ENCODE measurements around the gene WDR33.
"Not testable (repeated sequence)": the region's sequence is repeated elsewhere in the genome, so short reads cannot be mapped to it uniquely, and the experiment has no call there.

The WDR33 gene

GRCh38 chr2:127810619-127811396 lies at the start of gene WDR33:
TSS of gene WDR33 (minus strand) at chr2:127811171. CDS start at chr2:127770981, 40,190 bp downstream.
- DNase-seq, result peak in 55 of 56 donors; percentile 8 to 91 (median 79)

DNA sequence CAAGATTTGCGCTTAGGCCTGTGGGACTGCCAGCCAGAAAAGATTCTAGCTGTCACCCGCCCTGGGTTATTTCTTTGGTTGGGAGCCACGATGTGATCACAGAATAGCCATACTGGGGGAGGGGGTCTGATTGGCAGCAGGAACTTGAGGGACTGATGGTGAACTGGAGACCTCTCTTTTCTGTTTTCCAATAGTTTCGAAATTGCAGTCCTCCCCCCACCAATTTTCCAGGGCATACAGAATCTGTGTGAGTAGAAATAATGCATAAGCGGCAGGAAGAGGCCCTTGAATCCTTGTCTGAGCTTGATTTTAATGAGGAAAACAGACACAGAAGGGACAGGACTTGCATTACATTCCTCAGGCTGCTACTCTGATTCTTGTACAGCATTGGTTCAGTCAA lies 49.2 kb upstream of the WDR33 start:
- no peak for DNase-seq

GRCh38 chr2:127859712-127860085 lies 48.7 kb upstream of the WDR33 start:
- peak in 1 of 56 donors; percentile 26 for DNase-seq

- no peak for DNase-seq
These were observed 46.4 kb upstream of the WDR33 start for GRCh38 chr2:127857265-127857808.

DNA sequence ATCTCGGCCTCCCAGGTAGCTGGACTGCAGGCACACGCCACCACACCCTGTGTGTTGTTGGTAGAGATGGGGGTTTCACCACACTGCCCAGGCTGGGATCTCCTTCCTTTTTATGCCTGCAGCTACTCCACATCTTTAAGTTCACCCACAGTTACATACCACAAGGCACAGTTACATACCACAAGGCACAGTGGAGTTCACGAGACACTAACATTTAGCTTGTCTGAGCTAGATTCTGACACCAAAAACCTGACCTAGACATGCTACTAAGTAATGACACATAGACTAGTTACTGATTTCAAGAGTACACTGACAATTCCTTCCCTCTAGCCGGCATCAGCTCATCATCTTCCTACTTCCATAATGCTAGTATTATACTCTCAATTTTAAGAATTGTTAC lies 42.7 kb upstream of the WDR33 start:
- no peak for DNase-seq

DNA sequence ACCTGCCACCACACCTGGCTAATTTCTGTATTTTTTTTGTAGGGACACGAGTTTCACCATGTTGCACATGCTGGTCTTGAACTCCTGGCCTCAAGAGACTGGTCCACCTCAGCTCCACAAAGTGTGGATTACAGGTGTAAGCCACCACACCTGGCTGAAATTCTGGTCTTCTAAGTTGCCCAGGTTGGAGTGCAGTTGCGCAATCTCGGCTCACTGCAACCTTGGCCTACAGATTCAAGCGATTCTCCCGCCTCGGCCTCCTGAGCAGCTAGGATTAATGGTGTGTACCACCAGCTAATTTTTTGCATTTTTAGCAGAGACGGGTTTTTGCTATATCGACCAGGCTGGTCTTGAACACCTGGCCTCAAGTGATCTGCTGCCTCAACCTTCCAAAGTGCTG lies 41.4 kb upstream of the WDR33 start:
- no peak for DNase-seq

DNA sequence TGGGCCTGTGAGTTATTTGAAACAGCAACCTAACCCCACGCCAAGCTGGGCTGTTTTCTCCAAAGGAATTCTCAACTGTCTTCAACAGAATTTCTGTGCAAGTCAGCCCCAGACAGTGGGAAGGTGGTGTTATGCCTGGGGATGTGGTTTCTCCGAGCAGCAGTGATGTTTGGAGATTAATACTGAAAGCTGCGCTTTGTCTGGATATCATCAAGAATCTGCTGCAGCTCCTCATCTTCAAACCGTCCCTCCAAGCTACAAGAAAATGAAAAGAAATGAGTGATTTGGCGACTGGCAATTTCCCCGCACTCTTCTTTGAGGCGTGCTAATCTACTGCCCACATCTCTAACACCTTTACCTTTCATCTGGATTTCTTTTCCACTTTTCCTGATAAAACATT lies 37.0 kb upstream of the WDR33 start:
- DNase-seq, result no peak

DNA sequence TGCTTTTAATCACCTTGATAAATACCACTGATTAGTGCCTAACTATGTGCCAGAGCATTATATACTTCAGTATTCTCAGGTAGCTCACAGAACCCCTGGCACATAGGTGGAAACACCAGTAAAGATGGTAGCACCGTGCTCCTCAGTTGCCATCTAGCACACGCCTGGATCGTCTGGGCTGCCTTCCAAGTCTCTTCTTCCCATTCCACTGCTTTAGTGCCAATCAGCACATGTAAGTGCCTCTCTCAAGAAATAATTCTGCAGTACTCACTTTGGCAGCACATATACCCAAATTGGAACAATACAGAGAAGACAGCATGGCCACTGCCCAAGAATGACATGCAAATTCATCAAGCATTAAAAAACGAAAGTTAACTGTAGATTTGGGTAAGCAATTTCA lies 34.0 kb upstream of the WDR33 start:
- DNase-seq, result no peak

- DNase-seq, result no peak
These were observed 32.7 kb upstream of the WDR33 start for GRCh38 chr2:127843677-127844076.

- DNase-seq, result no peak
These were observed 30.7 kb upstream of the WDR33 start for GRCh38 chr2:127841466-127842178.

DNA sequence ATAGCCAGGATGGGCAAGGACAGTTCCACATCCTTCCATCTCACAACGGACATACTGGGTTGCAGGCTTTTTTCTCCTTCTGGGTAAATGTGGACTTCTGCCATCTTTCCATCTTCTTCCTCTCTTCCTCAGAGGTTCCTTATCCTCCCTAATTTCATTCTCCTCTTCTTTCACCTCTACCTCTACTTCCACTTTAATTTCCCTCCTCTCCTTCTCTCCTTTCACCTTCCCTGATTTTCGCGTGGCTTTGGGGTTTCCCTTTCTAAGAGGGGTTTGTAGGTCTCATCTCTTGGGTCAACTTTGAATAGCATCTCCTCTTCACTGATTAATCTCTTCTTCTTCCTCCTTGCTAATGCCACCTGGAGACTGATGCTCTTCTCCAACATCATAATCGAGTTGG lies 29.9 kb upstream of the WDR33 start:
- DNase-seq, result no peak

GRCh38 chr2:127834951-127835350 lies 24.0 kb upstream of the WDR33 start:
- DNase-seq, result no peak

DNA sequence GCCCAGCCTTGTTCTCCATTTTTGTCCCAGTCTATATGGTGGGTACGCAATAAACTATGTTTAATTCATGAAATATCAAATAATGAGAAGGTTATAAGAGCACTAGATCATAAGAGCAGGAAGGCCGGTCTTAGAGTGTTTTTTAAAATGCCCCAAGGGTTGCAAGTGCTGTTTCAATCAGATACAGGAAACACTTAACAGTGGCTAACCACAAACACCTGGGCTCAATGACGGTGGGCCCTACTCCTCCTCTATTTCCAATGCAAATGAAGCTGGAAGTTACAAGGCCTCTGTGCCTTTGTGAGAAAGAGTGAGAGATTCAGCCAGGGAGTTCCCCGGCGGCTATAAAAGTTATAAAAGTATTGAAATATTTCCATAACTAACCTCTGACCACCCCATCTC lies 18.9 kb upstream of the WDR33 start:
- no peak for DNase-seq

- not testable (repeated sequence) for DNase-seq
These were observed 15.7 kb upstream of the WDR33 start for GRCh38 chr2:127826708-127827107.

DNA sequence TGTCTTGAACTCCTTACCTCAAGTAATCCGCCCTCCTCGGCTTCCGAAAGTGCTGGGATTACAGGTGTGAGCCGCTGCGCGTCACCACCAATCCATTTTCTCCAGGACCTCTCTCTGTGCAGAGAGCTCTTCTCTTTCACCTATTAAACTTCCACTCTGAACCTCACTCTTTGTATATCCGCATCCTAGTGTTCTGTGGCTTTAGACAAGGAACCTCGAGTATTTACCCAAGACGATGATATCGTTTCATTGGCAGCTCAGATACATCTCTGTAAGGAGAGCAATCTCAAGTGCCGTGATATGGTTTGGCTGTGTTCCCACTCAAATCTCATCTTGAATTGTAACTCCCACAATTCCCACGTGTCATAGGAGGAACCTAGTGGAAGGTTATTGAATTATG lies 15.1 kb upstream of the WDR33 start:
- no peak for DNase-seq

DNA sequence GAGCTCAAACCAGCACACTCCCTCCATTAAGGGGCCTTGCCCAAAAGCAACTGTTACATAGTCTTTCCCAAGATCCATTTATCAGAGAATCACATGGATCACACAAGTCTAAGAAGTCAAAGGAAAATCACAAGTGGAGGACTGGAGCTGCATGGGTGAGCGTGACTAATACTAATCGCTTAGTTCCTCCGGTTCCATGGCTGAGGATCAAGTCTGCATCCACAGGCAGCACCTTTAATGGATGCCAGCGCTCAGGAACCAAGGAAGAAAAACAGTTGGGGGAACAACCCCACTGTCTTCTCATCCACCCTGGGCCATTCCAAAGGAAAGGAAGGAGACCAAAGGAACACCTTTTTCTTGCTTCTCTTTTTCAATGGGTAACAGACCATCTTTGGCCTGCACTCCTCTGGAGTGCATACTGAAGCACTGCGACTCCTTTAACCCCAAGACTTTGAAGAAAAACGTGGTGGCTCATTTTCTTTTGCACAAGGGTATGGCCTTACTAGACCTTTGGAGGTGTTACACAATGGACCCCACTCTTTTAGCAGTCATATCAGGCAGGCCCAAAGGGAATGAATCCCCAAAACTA lies 9.2 kb upstream of the WDR33 start:
- DNase-seq, result no peak

- no peak for DNase-seq
These were observed 7.9 kb upstream of the WDR33 start for GRCh38 chr2:127818794-127819425.

DNA sequence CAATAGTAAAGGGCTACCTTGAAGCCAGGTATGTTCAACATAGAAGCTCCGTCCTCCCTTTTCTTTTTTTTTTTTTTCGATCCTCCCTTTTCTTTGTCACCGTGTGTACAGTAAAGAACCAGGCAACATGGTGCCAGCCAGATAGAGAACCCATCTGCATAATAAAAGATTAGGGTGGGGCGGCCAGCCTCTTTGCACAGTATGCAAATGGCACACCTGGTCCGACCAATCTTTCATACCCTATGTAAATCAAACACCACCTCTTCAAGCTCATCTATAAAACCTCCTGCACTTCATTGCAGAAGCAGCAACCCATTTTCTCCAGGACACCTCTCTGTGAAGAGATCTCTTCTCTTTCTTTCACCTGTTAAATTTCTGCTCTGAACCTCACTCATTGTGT lies 7.3 kb upstream of the WDR33 start:
- DNase-seq, result no peak

GRCh38 chr2:127814677-127815076 lies 3.7 kb upstream of the WDR33 start:
- DNase-seq, result no peak

GRCh38 chr2:127812441-127812840 lies 1.5 kb upstream of the WDR33 start:
- DNase-seq, result not testable (repeated sequence)

- DNase-seq, result peak in 15 of 56 donors; percentile 25 to 64 (median 46)
These were observed 688 bp upstream of the WDR33 start for GRCh38 chr2:127811397-127812321.

All from nucleus accumbens (tissue), 56 donors.